OCI-LY7 (cell line): Measurements from ENCODE around the gene THEM5.

Experiments used
- CTCF ChIP-seq: fragments of 200-600 bp; sonication (generic); conservative IDR thresholded peaks from 2 replicates; pipeline ENCODE4 v1.5.1; 2014; ENCODE audit warnings: mild to moderate bottlenecking, antibody characterized with exemption, low read length, moderate library complexity, mixed read lengths
- EZH2phosphoT487 ChIP-seq: fragments of 200-600 bp; sonication (generic); IDR thresholded peaks from 2 replicates; pipeline ENCODE4 v1.6.1; 2018; ENCODE audit warnings: low read depth, borderline replicate concordance, mild to moderate bottlenecking, mixed run types, antibody characterized with exemption, low read length, moderate library complexity, mixed read lengths

GRCh38 chr1:151862604-151863003, 9.1 kb upstream of the THEM5 start:
- TF ChIP-seq CTCF (no peak), EZH2phosphoT487 (no peak)
